Measurements from ENCODE around the gene HSD11B1L.

The HSD11B1L gene

GRCh38 chr19:5646703-5647102 lies 34.1 kb upstream of the HSD11B1L start:
- no peak for TF ChIP-seq POLR2AphosphoS5 (IDR thresholded peaks at IDR 0.05; ENCODE audit: low read depth)
- TF ChIP-seq GABPA (IDR thresholded peaks at IDR 0.05; ENCODE audit: low read depth): no peak
- TF ChIP-seq, protein P1, sequence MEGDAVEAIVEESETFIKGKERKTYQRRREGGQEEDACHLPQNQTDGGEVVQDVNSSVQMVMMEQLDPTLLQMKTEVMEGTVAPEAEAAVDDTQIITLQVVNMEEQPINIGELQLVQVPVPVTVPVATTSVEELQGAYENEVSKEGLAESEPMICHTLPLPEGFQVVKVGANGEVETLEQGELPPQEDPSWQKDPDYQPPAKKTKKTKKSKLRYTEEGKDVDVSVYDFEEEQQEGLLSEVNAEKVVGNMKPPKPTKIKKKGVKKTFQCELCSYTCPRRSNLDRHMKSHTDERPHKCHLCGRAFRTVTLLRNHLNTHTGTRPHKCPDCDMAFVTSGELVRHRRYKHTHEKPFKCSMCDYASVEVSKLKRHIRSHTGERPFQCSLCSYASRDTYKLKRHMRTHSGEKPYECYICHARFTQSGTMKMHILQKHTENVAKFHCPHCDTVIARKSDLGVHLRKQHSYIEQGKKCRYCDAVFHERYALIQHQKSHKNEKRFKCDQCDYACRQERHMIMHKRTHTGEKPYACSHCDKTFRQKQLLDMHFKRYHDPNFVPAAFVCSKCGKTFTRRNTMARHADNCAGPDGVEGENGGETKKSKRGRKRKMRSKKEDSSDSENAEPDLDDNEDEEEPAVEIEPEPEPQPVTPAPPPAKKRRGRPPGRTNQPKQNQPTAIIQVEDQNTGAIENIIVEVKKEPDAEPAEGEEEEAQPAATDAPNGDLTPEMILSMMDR (IDR thresholded peaks at IDR 0.05; ENCODE audit: insufficient read depth, low read length): no peak
- no peak for TF ChIP-seq SPI1 (IDR thresholded peaks at IDR 0.05; ENCODE audit: borderline replicate concordance, low read depth)
- TF ChIP-seq, protein P2, sequence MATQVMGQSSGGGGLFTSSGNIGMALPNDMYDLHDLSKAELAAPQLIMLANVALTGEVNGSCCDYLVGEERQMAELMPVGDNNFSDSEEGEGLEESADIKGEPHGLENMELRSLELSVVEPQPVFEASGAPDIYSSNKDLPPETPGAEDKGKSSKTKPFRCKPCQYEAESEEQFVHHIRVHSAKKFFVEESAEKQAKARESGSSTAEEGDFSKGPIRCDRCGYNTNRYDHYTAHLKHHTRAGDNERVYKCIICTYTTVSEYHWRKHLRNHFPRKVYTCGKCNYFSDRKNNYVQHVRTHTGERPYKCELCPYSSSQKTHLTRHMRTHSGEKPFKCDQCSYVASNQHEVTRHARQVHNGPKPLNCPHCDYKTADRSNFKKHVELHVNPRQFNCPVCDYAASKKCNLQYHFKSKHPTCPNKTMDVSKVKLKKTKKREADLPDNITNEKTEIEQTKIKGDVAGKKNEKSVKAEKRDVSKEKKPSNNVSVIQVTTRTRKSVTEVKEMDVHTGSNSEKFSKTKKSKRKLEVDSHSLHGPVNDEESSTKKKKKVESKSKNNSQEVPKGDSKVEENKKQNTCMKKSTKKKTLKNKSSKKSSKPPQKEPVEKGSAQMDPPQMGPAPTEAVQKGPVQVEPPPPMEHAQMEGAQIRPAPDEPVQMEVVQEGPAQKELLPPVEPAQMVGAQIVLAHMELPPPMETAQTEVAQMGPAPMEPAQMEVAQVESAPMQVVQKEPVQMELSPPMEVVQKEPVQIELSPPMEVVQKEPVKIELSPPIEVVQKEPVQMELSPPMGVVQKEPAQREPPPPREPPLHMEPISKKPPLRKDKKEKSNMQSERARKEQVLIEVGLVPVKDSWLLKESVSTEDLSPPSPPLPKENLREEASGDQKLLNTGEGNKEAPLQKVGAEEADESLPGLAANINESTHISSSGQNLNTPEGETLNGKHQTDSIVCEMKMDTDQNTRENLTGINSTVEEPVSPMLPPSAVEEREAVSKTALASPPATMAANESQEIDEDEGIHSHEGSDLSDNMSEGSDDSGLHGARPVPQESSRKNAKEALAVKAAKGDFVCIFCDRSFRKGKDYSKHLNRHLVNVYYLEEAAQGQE (IDR thresholded peaks at IDR 0.05; ENCODE audit: insufficient replicate concordance, low read depth): no peak
- no peak for DNase-seq (ENCODE audit: low read depth in 1 of 2, low spot score in 1 of 2)
- Histone ChIP-seq H3K27ac (replicated peaks) (no peak overlapping the region), H3K4me3 (replicated peaks; ENCODE audit: insufficient read depth, low read length) (no peak overlapping the region), H3K27me3 (ENCODE audit: insufficient read depth, poor library complexity, severe bottlenecking) (no peaks in the 10 kb centered on the region)

GRCh38 chr19:5648464-5648863 lies 32.4 kb upstream of the HSD11B1L start:
- DNase-seq (ENCODE audit: low read depth in 1 of 2, low spot score in 1 of 2): no peak
- TF ChIP-seq, protein P1 (IDR thresholded peaks at IDR 0.05; ENCODE audit: insufficient read depth, low read length): no peak
- TF ChIP-seq GABPA (IDR thresholded peaks at IDR 0.05; ENCODE audit: low read depth): no peak
- TF ChIP-seq SPI1 (IDR thresholded peaks at IDR 0.05; ENCODE audit: borderline replicate concordance, low read depth): no peak
- TF ChIP-seq, protein P2 (IDR thresholded peaks at IDR 0.05; ENCODE audit: insufficient replicate concordance, low read depth): no peak
- no peak for TF ChIP-seq POLR2AphosphoS5 (IDR thresholded peaks at IDR 0.05; ENCODE audit: low read depth)
- Histone ChIP-seq H3K4me3 (replicated peaks; ENCODE audit: insufficient read depth, low read length) (no peak overlapping the region), H3K27ac (replicated peaks) (no peak overlapping the region), H3K27me3 (ENCODE audit: insufficient read depth, poor library complexity, severe bottlenecking) (no peaks in the 10 kb centered on the region)

GRCh38 chr19:5651361-5651760 lies 29.5 kb upstream of the HSD11B1L start:
- no peak for TF ChIP-seq GABPA (IDR thresholded peaks at IDR 0.05; ENCODE audit: low read depth)
- TF ChIP-seq, protein P1 (IDR thresholded peaks at IDR 0.05; ENCODE audit: insufficient read depth, low read length): no peak
- no peak for TF ChIP-seq POLR2AphosphoS5 (IDR thresholded peaks at IDR 0.05; ENCODE audit: low read depth)
- TF ChIP-seq, protein P2 (IDR thresholded peaks at IDR 0.05; ENCODE audit: insufficient replicate concordance, low read depth): no peak
- TF ChIP-seq SPI1 (IDR thresholded peaks at IDR 0.05; ENCODE audit: borderline replicate concordance, low read depth): no peak
- no peaks in the 10 kb centered on the region for H3K27me3 ChIP-seq (ENCODE audit: insufficient read depth, poor library complexity, severe bottlenecking)
- no peak for DNase-seq (ENCODE audit: low read depth in 1 of 2, low spot score in 1 of 2)
- H3K4me3 ChIP-seq (replicated peaks; ENCODE audit: insufficient read depth, low read length): no peak overlapping the region
- no peak overlapping the region for H3K27ac ChIP-seq (replicated peaks)

Data from HL-60 (cell line).